ENCODE measurements around the gene WIPI1.

The WIPI1 gene

GRCh38 chr17:68375566-68375965 is 81.7 kb downstream of the WIPI1 start:
- H3K4me3 ChIP-seq (ENCODE audit: low read length): no peak overlapping the region
- DNase-seq (ENCODE audit: low read depth): no peak
- TF ChIP-seq, protein P1, sequence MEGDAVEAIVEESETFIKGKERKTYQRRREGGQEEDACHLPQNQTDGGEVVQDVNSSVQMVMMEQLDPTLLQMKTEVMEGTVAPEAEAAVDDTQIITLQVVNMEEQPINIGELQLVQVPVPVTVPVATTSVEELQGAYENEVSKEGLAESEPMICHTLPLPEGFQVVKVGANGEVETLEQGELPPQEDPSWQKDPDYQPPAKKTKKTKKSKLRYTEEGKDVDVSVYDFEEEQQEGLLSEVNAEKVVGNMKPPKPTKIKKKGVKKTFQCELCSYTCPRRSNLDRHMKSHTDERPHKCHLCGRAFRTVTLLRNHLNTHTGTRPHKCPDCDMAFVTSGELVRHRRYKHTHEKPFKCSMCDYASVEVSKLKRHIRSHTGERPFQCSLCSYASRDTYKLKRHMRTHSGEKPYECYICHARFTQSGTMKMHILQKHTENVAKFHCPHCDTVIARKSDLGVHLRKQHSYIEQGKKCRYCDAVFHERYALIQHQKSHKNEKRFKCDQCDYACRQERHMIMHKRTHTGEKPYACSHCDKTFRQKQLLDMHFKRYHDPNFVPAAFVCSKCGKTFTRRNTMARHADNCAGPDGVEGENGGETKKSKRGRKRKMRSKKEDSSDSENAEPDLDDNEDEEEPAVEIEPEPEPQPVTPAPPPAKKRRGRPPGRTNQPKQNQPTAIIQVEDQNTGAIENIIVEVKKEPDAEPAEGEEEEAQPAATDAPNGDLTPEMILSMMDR (conservative IDR thresholded peaks at IDR 0.05; ENCODE audit: low read depth, low read length): no peak

All from retinal pigment epithelial cell (primary cell).